Esophagus squamous epithelium (tissue), 4 donors: Measurements from ENCODE around the gene AP2M1.

Experiments used
- POLR2A ChIP-seq, 4 donors: fragments of 450-650 bp; IDR thresholded peaks; one replicate each; pipeline ENCODE4 v1.6.1; 2017; ENCODE audit warnings: antibody characterized with exemption in 4 of 4, mild to moderate bottlenecking in 4 of 4, moderate library complexity in 3 of 4
- TF ChIP-seq, protein P1 (sequence below), 6 experiments: fragments of 450-650 bp in 4 of 6; fragments of 200-600 bp in 2 of 6; sonication (generic) in 2 of 6; IDR thresholded peaks; one replicate each; pipeline ENCODE4 v1.5.1; 2016 to 2019; ENCODE audit warnings: antibody characterized with exemption in 6 of 6, mild to moderate bottlenecking in 4 of 6, moderate library complexity in 4 of 6

DNA sequence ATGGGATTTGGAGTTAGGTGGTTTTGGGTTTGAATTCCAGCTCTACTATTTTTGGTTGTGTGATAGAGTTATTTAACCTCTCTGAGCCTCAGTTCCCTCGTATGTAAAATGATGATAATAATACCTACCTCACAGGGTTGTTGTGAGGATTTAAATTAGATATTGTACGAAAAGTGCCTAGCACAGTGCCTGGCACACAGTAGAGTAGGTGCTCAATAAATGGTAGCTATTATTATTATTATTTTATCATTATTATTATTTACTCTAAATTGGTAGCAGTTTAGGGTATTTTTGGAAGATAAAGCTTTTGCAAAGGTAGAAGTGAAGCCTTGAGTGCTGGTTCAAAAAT lies 1.3 kb upstream of the AP2M1 start:
- TF ChIP-seq, protein P1, sequence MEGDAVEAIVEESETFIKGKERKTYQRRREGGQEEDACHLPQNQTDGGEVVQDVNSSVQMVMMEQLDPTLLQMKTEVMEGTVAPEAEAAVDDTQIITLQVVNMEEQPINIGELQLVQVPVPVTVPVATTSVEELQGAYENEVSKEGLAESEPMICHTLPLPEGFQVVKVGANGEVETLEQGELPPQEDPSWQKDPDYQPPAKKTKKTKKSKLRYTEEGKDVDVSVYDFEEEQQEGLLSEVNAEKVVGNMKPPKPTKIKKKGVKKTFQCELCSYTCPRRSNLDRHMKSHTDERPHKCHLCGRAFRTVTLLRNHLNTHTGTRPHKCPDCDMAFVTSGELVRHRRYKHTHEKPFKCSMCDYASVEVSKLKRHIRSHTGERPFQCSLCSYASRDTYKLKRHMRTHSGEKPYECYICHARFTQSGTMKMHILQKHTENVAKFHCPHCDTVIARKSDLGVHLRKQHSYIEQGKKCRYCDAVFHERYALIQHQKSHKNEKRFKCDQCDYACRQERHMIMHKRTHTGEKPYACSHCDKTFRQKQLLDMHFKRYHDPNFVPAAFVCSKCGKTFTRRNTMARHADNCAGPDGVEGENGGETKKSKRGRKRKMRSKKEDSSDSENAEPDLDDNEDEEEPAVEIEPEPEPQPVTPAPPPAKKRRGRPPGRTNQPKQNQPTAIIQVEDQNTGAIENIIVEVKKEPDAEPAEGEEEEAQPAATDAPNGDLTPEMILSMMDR (IDR thresholded peaks at IDR 0.05): no peak
- no peak for TF ChIP-seq POLR2A (IDR thresholded peaks at IDR 0.05)
